ENCODE results near the gene RAMP3.
A peak's percentile ranks its signal among the peaks of the same experiment; 100 is the strongest.

RAMP3 gene

DNA sequence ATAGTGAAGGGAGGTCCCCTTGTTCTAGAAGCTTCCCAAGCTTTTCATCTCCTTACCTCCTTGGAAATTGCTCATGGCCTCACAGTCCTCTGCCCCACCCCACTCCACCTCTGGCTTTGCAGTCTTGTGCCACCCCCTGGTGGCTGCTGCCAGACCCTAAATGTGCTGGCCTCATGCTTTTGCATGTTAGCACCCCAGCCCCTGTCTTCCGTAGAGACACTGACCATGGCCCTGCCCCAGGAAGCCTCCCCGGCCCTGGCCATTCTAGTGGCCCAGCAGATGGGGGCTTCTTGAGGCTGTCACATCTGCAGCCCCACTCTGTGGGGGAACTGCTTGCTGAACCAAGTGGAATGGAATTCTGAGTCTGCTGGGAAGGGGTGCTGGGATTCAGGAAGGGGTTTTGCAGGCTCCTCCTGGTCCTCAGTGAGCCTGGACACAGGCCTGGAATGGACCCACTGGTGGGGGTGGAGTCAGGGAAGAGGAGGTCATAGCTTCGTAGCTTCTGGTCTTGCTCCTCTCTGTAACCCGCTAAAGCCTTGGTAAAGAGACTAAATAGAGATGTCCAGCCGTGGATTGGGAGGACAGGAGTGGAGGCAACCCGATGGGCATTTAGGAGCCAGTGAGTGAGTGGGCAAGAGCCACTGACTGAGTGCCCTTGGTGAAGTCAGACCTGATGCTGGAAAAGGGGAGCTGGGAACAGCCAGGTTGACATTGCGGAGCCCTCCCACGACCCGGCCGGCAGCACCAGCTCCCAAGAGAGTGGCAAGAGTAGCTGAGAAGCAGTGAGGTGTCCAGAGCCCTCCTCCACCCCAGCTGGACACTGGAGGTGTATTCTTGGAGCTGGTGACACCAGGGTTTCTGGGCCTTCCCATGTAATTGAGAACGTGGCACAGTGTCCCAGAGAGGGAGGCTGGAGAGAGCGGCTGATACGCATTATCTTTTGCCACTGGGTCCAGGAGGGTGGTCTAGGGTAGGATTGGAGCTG lies 20.9 kb downstream of the RAMP3 start:
- peak in 1 of 51 donors; percentile 18 for DNase-seq

DNA sequence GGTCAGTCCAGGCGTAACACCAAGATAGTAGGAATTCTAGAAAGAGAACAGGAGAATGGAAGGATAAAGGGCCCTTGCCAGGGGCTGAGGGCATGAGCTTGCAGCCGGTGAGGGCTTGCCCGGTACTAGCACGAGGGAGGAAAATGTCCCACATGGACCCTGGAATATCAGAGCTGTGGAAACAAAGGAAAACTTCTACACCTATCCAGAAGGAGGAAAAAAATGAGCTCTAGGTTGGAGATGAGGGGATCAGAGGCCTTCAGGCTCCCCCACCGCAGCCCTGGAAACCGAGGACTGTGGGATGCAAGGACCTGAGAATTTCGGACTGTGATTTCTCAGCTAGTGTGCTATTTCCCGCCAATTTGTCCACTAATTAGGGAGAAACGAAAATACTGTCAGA lies 22.1 kb downstream of the RAMP3 start:
- DNase-seq: no peak

DNA sequence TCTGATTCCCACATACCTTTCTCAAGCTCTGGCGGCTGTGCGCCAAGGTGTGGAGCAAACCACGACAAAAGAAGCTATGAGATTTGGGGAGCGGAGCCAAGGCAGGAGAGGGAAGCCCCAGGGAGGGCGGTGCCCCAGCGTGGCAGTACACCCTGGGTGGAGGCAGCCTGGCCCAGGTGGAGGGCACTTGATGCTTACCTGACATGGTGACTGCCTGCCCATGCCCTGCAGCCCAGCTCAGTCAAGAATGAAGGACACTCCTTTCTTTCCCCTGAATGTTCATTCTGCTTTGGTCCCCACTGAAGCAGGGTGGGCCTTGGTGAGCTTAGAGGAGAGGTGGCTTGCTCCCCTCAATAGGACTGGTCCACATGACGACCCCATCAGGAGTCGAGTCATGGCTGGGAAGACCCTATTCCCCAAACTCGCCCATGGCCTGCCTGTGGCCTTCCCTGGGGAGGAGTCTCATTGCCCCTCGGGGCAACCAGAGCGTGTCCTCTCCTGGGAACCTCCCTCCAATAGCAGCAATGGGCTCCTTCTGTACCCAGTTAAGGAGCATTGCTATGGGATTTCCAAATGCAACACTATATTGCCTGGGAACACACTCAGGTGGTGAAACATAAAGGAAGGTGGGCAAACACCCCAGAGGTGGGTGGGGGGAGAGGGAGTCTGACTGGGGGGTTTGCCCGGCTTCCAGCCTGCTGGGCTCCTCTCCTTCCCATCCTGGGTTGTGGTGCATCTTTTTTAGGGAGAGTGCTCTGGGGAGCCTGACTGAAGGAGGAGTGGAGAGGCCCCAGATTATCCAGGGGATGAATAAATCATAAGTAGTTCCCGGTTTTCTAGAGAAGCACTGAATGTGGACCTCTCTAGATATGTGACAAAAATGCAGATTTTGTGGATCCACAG lies 22.7 kb downstream of the RAMP3 start:
- no peak for DNase-seq

DNA sequence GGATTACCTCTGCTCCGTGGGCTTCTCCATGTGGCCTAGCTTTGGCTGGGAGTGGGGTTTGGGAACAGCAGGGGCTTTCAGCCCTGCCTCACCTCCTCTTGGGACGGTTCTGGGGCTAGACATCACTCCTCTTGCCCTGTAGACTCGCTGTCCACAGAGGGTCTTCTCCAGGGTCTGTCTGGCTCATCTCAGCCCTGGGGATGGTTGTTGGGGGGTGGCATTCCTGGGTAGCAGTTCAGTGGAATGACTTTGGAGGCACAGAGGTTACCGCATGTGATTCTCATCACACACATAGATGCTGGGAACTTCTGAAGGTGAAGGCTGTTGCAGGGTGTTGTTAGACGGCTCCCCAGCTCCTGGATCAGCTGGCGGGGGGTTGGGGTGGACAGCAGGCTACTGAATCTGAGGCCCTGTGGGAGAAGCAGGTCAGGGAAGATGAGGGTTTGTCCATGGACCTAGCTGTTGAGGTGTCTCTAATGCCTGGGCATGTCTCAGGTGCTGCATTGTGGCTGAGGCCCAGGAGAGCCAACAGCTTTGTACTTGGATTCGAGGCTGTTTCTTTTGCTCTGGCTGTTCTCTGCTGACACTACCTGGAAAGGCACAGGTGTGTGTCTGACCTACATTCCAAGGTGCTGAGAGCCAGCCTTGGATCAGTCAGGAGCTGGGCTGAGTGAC lies 23.8 kb downstream of the RAMP3 start:
- no peak for DNase-seq

DNA sequence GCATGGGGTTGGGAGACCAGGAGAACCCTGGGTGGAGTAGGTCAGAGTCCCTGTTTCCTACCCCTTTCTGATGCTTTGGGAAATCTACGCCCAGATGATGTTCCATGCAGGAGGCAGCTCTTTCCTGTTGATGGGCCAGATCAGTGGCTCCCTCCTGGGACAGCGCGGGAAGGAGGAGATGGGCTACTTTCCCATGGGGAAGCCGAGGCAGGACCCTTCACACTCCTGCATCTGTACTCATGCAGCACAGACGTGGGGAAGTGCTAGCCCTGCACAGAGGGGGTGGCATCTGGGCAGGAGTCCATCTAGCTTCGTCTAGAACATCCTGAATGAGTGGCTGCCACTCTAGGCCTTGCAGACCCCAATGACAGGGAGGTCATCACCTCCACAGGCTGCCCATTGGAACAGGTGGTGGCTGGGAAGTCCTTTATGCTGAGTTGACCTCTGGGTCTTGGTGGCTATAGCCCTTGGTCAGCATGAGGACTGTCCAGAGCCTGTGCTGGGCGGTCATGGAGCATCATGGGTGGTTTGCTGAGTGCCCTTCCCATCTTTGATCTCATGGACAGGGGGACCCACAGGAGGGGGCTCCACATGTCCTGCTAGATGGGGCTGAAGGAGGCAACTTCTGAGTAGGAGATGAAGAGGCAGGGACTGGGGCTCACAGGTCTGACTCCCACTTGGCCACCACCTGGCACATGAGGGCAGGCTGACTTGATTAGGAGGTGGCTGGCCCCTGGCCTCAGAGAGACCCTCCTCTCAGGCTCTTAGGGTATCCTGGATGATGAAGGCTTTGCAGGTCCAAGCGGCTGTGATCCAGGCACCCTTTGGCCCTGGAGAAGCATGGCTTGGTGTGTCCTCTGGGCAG lies 24.6 kb downstream of the RAMP3 start:
- DNase-seq: no peak

DNA sequence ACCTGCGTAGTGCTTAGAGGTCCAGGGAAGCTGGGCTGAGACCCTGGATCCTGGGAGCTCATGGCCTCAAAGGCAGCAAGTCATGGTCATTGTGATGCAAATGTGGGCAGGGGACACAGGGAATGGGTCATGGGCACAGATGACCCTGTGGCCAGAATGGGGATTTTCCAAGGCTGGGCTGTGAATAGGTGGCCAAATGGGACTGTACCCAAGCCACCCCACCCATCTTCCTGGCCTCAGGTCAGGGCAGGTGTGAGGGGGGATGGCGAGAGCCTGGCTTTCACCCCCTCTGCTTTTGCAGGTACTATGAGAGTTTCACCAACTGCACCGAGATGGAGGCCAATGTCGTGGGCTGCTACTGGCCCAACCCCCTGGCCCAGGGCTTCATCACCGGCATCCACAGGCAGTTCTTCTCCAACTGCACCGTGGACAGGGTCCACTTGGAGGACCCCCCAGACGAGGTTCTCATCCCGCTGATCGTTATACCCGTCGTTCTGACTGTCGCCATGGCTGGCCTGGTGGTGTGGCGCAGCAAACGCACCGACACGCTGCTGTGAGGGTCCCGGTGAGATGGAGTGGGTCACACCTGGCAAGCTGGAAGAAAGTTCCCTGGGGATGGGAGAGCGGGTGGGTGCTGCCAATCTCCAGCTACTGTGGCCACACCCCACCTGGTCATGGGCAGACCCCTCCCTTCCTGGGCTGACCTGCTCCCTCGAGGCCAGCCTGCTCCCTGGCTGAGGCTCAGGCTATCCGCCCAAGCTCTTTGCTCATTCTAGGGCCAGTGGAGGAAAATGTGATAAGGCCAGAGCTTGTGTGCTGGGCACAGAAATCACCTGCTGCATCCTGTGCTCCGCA lies 25.5 kb downstream of the RAMP3 start:
- no peak for DNase-seq

DNA sequence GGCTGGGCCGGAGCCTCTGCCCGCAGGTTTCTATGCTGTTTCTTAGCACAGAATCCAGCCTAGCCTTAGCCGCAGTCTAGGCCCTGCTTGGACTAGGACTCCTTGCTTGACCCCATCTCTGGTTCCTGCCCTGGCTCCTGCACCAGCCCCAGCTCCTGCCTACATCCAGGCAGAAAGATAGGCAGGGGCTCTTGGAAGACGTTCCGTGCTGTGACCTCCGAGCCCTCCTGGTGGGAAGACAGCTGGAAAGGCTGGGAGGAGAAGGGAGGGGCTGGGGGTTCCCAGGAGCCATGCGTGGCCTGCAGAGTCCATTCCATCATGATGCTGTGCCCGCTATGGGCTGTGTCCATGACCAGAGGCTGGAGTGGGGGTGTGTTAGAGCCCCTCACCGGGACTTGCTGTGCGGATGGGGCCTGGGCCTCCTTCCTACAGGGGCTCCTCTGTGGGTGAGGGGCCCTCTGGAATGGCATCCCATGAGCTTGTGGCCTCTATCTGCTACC lies 26.2 kb downstream of the RAMP3 start:
- no peak for DNase-seq

DNA sequence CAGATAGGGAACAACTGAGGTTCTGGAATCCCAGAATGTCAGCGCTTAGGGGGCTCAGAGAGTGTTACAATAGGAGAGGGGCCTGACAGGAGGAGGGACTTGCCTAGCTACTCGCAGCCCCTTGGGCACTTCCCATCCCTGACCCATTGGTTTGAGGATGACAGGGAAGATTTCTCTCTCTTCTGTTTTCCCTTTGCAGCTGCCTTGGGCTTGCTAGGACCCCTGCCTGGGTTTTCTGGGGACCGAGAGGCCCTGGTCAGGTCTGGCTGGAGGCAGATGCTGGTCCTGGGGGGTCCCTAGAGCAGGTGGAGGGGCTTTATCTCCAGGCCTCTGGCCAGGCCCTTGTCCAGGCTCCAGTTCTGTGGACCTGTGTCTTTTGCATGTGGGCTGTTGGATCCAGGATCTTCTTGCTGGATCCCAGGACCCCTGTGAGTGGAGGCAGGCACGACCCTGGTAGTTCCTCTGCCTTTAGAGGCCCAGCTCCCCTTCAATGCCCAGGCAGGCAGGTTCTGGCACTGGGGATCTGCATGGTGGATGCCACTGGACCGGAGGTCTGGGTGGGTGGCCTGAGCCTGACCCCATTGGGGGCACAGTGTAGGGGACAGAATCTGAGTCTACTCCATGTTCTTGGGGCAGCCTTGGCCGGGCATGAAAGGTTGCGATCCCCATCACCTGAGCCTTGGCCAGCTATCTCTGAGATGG lies 26.9 kb downstream of the RAMP3 start:
- DNase-seq: no peak

DNA sequence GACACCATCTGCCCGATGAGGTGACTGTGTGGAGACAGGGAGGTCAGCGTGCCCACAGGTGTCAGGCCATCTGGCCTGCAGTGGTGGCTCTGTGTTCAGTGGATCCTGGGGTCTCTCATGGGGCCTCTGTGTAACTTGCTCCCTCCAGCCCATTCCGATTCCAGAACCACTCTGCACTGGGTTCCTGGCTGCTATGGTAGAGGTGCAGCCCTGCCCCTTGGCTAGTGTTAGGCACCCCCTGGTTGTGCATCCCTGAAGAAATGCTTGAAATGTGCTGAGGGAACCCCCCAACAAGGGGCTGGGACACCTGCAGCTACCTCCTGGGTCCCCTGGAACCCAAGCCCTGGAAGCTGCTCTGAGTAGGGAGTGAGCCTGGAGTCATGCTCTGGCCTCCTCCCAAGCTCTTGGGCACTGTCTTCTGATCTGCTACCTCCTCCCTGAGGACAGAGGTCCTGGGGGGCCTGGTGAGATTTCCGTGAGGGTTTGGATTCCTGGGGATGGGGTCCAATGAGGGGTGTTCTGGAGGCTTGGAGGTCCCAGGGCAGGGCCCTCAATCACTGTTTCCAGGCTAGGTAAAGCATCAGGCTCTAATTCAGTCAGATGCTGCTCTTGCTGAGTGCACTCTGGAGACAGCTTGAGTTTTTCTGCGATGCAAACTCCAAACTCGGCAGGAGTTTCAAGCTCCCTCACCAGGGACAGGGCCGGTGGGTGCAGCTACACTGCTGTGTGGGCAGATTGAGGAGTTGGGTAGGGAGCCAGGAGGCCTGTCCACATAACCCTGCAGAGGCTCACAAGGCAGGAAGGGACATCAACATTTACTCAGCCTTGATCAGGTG lies 27.7 kb downstream of the RAMP3 start:
- no peak for DNase-seq

DNA sequence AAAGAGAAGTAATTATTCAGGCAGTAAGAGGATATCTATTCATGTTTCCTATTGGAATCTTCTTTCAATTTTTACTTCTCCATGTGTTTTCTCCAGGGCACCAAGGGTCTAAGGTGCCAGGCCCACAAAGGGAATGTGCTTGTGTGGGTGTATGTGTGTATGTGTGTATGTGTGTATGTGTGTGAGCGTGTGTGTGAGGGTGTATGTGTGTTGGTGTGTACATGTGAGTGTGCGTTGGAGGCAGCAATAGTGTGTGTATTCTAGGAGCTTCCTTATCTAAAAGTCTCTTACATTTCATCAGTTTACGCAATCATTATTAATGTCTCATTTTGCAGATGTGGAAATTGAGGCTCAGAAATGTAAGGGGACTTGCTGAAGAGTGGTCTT lies 28.3 kb downstream of the RAMP3 start:
- DNase-seq: no peak

DNA sequence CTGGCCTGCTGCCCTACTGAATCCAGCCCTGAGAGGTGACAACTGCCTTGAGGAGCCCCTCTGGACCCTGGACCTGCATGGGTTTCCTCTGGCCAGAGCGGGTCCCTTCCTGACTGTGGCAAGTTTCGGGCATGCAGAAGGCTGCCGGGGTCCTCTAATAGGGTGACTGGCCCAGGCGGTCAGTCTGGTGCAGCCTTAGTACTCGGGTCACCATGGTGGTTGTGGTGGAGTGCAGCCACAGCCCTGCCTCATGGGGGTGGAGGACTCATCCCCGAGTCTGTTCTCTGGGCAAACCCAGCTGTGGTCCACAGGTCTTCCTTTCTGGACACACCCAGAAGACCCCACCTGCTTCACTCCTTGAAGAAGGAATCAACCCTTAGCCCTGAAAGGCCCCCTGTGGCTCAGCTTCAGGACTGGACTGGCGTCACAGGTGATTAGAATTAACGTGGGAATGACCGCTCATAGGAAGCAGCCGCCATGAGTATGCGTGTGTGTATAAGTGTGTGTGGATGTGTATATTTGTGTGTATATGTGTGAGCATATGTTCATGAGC lies 28.7 kb downstream of the RAMP3 start:
- DNase-seq: no peak

DNA sequence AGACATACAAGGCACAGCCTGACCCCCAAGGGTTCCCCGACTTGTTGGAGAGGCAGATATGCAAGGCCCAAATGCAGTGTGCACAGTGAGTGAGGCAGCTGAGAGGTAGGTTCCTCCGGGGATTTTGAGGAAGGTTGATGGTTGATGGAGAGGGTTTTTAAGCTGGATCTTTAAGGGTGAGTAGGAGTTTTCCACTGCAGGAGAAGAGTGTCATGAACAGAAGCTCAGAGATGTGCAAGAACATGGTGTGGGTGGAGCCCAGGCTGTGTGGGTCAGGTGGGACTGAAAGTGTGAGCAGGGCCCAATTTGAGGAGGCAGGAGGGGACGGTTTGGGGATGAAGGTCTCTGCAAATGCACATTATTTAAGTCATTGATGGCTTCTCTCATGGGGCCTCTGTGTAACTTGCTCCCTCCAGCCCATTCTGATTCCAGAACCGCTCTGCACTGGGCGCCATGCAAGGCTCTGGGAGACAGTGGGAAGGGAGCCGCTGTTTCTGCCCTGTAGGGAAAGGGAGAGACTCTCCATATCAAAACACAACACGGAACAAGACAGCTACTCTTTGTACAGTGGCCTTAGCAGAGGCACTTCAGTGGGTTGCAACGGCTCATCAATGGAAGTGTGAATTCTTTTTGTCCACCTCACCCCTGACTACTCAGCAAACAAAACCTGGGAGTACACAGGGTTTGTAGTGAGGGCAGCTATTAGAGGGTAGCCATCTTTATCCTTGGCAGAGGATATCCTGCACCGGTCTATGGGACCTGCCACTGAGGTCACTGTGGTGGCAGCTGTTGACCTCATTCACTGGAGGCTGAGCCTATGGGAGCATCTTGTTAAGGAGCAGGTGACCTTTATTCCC lies 29.7 kb downstream of the RAMP3 start:
- no peak for DNase-seq

DNA sequence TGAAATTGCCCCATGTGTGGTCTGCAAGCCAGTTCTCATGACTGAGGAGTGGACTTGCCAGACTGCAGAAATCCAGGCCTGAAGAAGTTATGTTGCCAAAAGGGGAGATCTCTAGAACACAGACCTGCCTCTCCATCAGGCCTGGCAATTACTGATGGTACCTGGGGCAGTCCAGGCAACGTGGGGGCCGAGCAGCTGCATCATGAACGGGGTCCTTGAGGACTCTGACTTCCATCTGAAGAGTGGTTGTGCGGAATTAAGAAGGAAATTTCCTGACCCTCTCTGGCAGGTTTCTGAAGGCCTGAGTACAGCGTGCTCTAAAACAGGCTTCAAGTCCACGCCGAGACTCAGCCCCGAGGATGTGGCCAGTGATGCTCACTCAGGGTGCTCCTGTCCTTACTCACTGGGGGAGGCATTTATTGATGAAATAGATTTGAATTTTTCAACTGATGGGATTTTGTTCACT lies 30.4 kb downstream of the RAMP3 start:
- no peak for DNase-seq

DNA sequence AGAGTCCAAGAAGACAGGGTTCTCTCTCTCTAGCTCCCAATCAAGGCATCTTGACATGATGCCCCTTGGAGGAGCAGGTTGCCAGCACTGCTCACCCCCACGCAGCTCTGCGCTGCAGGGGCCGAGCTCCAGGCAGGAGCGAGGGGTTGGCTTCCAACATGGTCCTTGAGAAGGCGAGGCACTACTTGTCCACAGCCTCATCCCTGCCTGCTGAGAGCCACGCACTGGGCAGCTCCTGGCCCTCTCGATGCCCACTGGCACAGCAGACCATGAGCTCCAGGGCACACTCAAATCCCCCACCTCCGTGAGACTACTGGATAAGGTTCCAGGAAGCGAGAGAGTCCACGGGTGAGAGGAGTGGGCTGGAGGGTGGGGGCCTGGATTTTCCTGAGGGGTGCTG lies 31.1 kb downstream of the RAMP3 start:
- no peak for DNase-seq

DNA sequence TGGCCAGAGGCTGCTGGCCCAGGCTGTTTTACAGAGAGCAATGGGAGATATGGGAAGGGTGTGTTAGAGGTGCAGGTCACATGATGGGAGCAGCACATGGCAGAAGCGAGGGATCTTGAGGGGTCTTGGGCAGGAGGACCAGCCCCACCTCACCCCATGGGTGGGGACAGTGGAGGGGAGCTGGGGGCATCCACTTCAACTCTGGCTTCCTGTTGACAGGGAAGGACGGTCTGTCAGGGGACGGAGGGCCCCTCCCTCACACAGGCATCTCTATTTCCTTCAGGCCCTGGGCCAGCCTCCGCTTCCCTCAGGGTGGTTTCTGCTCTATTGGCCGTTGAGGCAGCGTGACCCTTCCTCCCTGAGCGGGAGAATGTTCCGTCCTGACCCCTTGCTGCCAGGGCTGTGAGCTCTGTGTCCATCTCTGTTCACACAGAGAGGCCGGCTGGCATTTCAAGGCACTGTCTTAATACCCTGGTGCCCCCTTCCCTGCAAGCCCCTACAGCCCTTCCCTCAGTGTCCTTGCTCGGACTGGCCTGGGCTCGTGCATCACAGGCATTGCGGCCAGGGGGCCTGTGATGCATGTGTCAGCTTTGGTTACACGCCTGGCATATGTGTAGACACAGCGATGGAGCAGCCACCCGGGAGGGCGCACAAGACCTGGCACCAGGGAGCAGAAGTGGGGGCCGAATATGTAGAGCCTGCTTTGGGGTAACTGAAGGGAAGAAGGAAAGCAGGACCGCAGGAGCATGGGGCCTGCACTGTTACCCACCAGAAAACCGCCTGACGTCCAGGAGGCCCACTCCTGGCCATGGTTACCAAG lies 31.8 kb downstream of the RAMP3 start:
- DNase-seq: no peak
